WERI-Rb-1 (cell line): ENCODE results near the gene NEUROG1.

Source experiments
- DNase-seq: peaks from one replicate; pipeline ENCODE4 v3.0.0-alpha.2; 2020
- H3K27ac ChIP-seq: fragments of 250-450 bp; sonication (Bioruptor Pico); 2 replicates; pipeline ENCODE4 v1.5.1; 2020; ENCODE audit warnings: mild to moderate bottlenecking, moderate library complexity
- H3K27me3 ChIP-seq: fragments of 250-450 bp; sonication (Bioruptor Pico); 2 replicates; pipeline ENCODE4 v1.5.1; 2021; ENCODE audit warnings: mild to moderate bottlenecking, low read depth, moderate library complexity; ENCODE audit not compliant: insufficient read depth, severe bottlenecking
- H3K36me3 ChIP-seq: fragments of 250-450 bp; sonication (Bioruptor Pico); 2 replicates; pipeline ENCODE4 v1.5.1; 2020; ENCODE audit warnings: mild to moderate bottlenecking, moderate library complexity
- H3K4me3 ChIP-seq: 2 replicates; pipeline ENCODE4 v1.5.1; 2011; ENCODE audit warnings: low read depth, mild to moderate bottlenecking, control low read depth, low read length
- H3K9me3 ChIP-seq: fragments of 250-450 bp; sonication (Bioruptor Pico); 2 replicates; pipeline ENCODE4 v1.5.1; 2021; ENCODE audit warnings: mild to moderate bottlenecking, moderate library complexity; ENCODE audit not compliant: severe bottlenecking
- CTCF ChIP-seq: IDR thresholded peaks from 2 replicates; pipeline ENCODE4 v1.5.1; 2011; ENCODE audit warnings: low read depth, mild to moderate bottlenecking, control low read depth, inconsistent platforms, low read length

The NEUROG1 gene

GRCh38 chr5:135578305-135578684 is 42.5 kb upstream of the NEUROG1 start:
- Histone ChIP-seq H3K4me3 (no peak overlapping the region), H3K36me3 (no peaks in the 10 kb centered on the region), H3K9me3 (peaks cover 3% of the 10 kb centered on the region), H3K27ac (no peak overlapping the region), H3K27me3 (peaks cover 51% of the 10 kb centered on the region)
- no peak for DNase-seq
- TF ChIP-seq CTCF, result no peak

- Histone ChIP-seq H3K9me3 (peaks cover 3% of the 10 kb centered on the region), H3K36me3 (no peaks in the 10 kb centered on the region), H3K4me3 (no peak overlapping the region), H3K27me3 (peaks cover 43% of the 10 kb centered on the region), H3K27ac (no peak overlapping the region)
- no peak for TF ChIP-seq CTCF
- no peak for DNase-seq
Observed at GRCh38 chr5:135577421-135577820, 41.7 kb upstream of the NEUROG1 start.

GRCh38 chr5:135576075-135576599 is 40.4 kb upstream of the NEUROG1 start:
- no peaks in the 10 kb centered on the region for H3K36me3 ChIP-seq
- no peak for TF ChIP-seq CTCF
- no peak overlapping the region for H3K4me3 ChIP-seq
- H3K27me3 ChIP-seq, result peaks cover 39% of the 10 kb centered on the region
- H3K27ac ChIP-seq, result no peak overlapping the region
- DNase-seq, result no peak
- peaks cover 3% of the 10 kb centered on the region for H3K9me3 ChIP-seq

- Histone ChIP-seq H3K9me3 (peaks cover 3% of the 10 kb centered on the region), H3K27ac (no peak overlapping the region), H3K27me3 (peaks cover 26% of the 10 kb centered on the region), H3K4me3 (no peak overlapping the region), H3K36me3 (no peaks in the 10 kb centered on the region)
- no peak for TF ChIP-seq CTCF
- DNase-seq, result no peak
Observed at GRCh38 chr5:135574493-135574892, 38.7 kb upstream of the NEUROG1 start.

- Histone ChIP-seq H3K9me3 (no peaks in the 10 kb centered on the region), H3K36me3 (no peaks in the 10 kb centered on the region), H3K4me3 (no peak overlapping the region), H3K27ac (no peak overlapping the region), H3K27me3 (no peaks in the 10 kb centered on the region)
- DNase-seq, result no peak
- no peak for TF ChIP-seq CTCF
Observed at GRCh38 chr5:135571902-135572301, 36.1 kb upstream of the NEUROG1 start.

GRCh38 chr5:135571066-135571609 is 35.4 kb upstream of the NEUROG1 start:
- TF ChIP-seq CTCF, result no peak
- no peak overlapping the region for H3K4me3 ChIP-seq
- peak; percentile 23 for DNase-seq

More at GRCh38 chr5:135571066-135571609, 35.4 kb upstream of the NEUROG1 start:
- H3K36me3 ChIP-seq, result no peaks in the 10 kb centered on the region
- no peak overlapping the region for H3K27ac ChIP-seq
- H3K9me3 ChIP-seq, result no peaks in the 10 kb centered on the region
- H3K27me3 ChIP-seq, result no peaks in the 10 kb centered on the region
